Skeletal muscle satellite cell (primary cell): ENCODE results near the gene B3GLCT.
"Not testable (repeated sequence)": the region's sequence is repeated elsewhere in the genome, so short reads cannot be mapped to it uniquely, and the experiment has no call there.

Experiments
- H3K27me3 ChIP-seq: 2 replicates; pipeline ENCODE4 v1.7.0; 2013; ENCODE audit warnings: low read length; ENCODE audit not compliant: control insufficient read depth, insufficient read depth
- H3K36me3 ChIP-seq: 2 replicates; pipeline ENCODE4 v1.7.0; 2013; ENCODE audit warnings: mild to moderate bottlenecking, control low read depth, low read length; ENCODE audit not compliant: insufficient read depth
- H3K4me1 ChIP-seq: 2 replicates; pipeline ENCODE4 v1.7.0; 2013; ENCODE audit warnings: low read length; ENCODE audit not compliant: control insufficient read depth, insufficient read depth
- H3K4me2 ChIP-seq: 2 replicates; pipeline ENCODE4 v1.7.0; 2013; ENCODE audit warnings: mild to moderate bottlenecking, low read length
- H3K4me3 ChIP-seq: 2 replicates; pipeline ENCODE4 v1.7.0; 2013; ENCODE audit warnings: low read length
- H3K9ac ChIP-seq: 2 replicates; pipeline ENCODE4 v1.7.0; 2013; ENCODE audit warnings: mild to moderate bottlenecking, low read depth, low read length, moderate library complexity
- H3K9me3 ChIP-seq: replicated peaks from 2 replicates; pipeline ENCODE4 v1.7.0; 2013; ENCODE audit warnings: mild to moderate bottlenecking, control low read depth, low read length

The B3GLCT gene

DNA sequence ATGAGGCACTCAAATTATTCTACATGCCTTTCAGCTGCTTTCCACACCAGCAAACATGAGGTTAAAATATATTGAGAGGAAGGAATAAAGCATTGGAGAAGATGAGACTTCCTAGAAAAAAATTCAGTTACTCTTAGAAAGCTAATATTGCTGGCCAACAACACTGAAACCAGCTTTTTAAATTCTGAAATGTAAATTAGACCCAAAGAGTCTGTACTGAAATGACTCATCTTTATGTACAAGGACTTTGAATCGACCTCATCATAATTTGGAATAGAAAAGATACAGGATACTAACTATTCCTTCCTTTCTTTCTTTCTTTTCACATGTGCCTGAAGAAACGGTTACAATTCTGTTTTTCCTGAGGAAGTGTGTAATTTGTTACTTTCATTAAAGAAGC, 31.6 kb upstream of the B3GLCT start:
- Histone ChIP-seq H3K9ac (no peak overlapping the region), H3K36me3 (no peaks in the 10 kb centered on the region), H3K4me2 (no peak overlapping the region), H3K27me3 (no peaks in the 10 kb centered on the region), H3K4me1 (peaks cover 15% of the 10 kb centered on the region), H3K4me3 (no peak overlapping the region), H3K9me3 (no peaks in the 10 kb centered on the region)

DNA sequence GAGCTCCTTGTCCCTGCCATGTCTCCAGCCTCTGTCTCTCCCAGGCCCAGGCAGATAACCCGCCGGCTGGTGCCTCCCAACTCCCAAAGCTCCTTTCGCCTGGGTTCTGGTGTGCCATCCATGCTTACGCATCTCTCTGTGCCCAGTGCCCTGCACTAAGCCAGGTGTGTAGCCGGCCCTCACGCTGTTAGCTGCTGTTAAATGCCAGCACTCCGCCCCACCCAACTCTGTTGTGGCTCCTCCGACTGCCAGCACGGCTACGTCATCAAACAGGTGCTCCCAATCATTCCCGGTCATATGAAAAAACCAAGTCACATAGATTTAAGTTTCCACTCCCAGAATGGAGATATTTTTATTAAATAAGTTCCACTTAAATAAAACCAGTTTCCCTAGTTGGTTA, 31.0 kb upstream of the B3GLCT start:
- no peak overlapping the region for H3K4me2 ChIP-seq
- no peaks in the 10 kb centered on the region for H3K27me3 ChIP-seq
- no peak overlapping the region for H3K9ac ChIP-seq
- no peak overlapping the region for H3K4me3 ChIP-seq
- no peaks in the 10 kb centered on the region for H3K9me3 ChIP-seq
- peaks cover 13% of the 10 kb centered on the region for H3K4me1 ChIP-seq
- H3K36me3 ChIP-seq, result no peaks in the 10 kb centered on the region

DNA sequence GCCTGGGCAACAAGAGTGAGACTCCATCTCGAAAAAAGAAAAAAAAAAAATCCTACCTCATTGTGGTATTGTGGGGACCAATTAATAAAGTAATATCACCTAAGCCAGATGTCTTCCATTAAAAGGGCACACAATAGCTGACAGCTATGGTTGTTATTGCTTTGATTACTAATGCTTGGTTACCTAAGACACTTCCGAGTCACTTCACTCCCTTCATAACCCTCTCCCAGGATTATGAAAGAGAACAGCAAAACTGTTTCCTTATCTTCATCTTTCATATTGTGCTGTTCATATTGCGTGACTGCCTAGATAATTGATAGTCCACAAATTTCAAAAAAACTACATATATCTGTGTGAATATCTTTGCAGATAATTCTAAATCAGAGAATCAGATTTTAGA, 27.8 kb upstream of the B3GLCT start:
- H3K4me3 ChIP-seq, result no peak overlapping the region
- peaks cover 13% of the 10 kb centered on the region for H3K4me1 ChIP-seq
- H3K9ac ChIP-seq, result no peak overlapping the region
- H3K36me3 ChIP-seq, result no peaks in the 10 kb centered on the region
- H3K4me2 ChIP-seq, result peak overlapping the region; percentile 38
- no peaks in the 10 kb centered on the region for H3K9me3 ChIP-seq
- no peaks in the 10 kb centered on the region for H3K27me3 ChIP-seq

- Histone ChIP-seq H3K27me3 (no peaks in the 10 kb centered on the region), H3K4me2 (peak overlapping the region; percentile 38), H3K4me3 (no peak overlapping the region), H3K36me3 (no peaks in the 10 kb centered on the region), H3K9me3 (no peaks in the 10 kb centered on the region), H3K9ac (no peak overlapping the region), H3K4me1 (peaks cover 13% of the 10 kb centered on the region)
Observed at GRCh38 chr13:31172535-31172934, 27.2 kb upstream of the B3GLCT start.

DNA sequence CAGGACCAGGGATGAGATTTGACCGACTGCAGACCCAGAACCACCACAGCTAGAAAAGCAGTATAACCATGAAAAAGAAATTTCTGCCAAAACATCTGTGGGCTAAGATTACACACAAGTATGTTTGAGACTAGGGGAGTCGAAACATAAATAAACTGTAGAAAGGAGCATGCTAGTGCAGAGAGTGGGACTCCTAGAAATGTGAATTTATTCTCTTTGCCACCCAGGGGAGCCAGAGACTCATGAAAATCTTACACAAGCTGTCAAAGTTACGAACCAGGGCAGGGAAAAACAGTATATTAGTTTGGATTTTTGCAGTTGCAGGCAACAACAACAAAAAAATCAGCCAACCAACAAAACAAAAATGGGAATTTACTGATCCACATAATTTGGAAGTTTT, 25.8 kb upstream of the B3GLCT start:
- H3K4me1 ChIP-seq, result peaks cover 13% of the 10 kb centered on the region
- H3K4me2 ChIP-seq, result no peak overlapping the region
- no peaks in the 10 kb centered on the region for H3K9me3 ChIP-seq
- no peak overlapping the region for H3K4me3 ChIP-seq
- no peaks in the 10 kb centered on the region for H3K27me3 ChIP-seq
- H3K36me3 ChIP-seq, result no peaks in the 10 kb centered on the region
- no peak overlapping the region for H3K9ac ChIP-seq

- no peak overlapping the region for H3K9ac ChIP-seq
Observed at GRCh38 chr13:31175847-31176532, 23.8 kb upstream of the B3GLCT start.

DNA sequence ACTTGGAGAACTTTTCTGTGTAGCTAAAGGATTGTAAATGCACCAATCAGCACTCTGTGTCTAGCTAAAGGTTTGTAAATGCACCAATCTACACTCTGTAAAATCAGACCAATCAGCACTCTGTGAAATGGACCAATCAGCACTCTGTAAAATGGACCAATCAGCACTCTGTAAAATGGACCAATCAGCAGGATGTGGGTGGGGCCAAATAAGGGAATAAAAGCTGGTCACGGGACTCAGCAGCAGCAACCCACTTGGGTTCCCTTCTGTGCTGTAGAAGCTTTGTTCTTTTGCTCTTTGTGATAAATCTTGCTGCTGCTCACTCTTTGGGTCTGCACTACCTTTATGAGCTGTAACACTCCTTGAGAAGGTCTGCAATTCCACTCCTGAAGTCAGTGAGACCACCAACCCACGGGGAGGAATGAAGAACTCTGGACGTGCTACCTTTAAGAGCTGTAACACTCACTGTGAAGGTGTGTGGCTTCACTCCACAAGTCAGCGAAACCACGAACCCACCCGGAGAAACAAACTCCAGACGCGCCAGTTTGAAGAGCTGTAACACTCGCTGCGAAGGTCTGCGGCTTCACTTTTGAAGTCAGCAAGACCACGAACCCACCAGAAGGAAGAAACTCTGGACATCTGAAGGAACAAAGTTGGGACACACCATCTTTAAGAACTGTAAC, 21.8 kb upstream of the B3GLCT start:
- H3K4me1 ChIP-seq, H3K9ac ChIP-seq, H3K9me3 ChIP-seq, H3K36me3 ChIP-seq, H3K4me2 ChIP-seq, H3K27me3 ChIP-seq, H3K4me3 ChIP-seq: not testable (repeated sequence)

More at GRCh38 chr13:31175847-31176532, 23.8 kb upstream of the B3GLCT start:
- no peak overlapping the region for H3K4me3 ChIP-seq
- no peaks in the 10 kb centered on the region for H3K27me3 ChIP-seq
- no peak overlapping the region for H3K4me2 ChIP-seq
- no peaks in the 10 kb centered on the region for H3K36me3 ChIP-seq
- peaks cover 13% of the 10 kb centered on the region for H3K4me1 ChIP-seq
- H3K9me3 ChIP-seq, result no peaks in the 10 kb centered on the region

- Histone ChIP-seq H3K9me3 (no peaks in the 10 kb centered on the region), H3K4me1 (no peaks in the 10 kb centered on the region), H3K4me3 (no peak overlapping the region), H3K36me3 (no peaks in the 10 kb centered on the region), H3K4me2 (no peak overlapping the region), H3K27me3 (no peaks in the 10 kb centered on the region), H3K9ac (no peak overlapping the region)
Observed at GRCh38 chr13:31179241-31179640, 20.5 kb upstream of the B3GLCT start.

GRCh38 chr13:31179754-31180153, 20.0 kb upstream of the B3GLCT start:
- H3K27me3 ChIP-seq, result no peaks in the 10 kb centered on the region
- no peak overlapping the region for H3K4me2 ChIP-seq
- H3K4me3 ChIP-seq, result no peak overlapping the region
- H3K9ac ChIP-seq, result no peak overlapping the region
- no peaks in the 10 kb centered on the region for H3K9me3 ChIP-seq
- H3K4me1 ChIP-seq, result no peaks in the 10 kb centered on the region
- H3K36me3 ChIP-seq, result no peaks in the 10 kb centered on the region

DNA sequence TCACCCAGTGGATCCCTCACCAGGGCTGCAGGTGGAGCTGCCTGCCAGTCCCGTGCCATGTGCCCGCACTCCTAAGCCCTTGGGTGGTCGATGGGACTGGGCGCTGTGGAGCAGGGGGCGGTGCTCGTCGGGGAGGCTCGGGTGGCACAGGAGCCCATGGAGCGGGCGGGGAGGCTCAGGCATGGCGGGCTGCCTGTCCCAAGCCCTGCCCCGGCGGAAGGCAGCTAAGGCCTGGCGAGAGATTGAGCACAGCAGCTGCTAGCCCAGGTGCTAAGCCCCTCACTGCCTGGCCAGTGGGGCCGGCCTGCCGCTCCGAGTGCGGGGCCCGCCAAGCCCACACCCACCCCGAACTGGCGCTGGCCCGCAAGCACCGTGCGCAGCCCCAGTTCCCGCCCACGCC, 16.8 kb upstream of the B3GLCT start:
- Histone ChIP-seq H3K9ac (no peak overlapping the region), H3K4me3 (no peak overlapping the region), H3K4me2 (no peak overlapping the region), H3K4me1 (no peaks in the 10 kb centered on the region), H3K36me3 (no peaks in the 10 kb centered on the region), H3K27me3 (peaks cover 3% of the 10 kb centered on the region), H3K9me3 (no peaks in the 10 kb centered on the region)

- no peak overlapping the region for H3K4me3 ChIP-seq
- no peaks in the 10 kb centered on the region for H3K4me1 ChIP-seq
- no peak overlapping the region for H3K4me2 ChIP-seq
- no peaks in the 10 kb centered on the region for H3K9me3 ChIP-seq
- H3K27me3 ChIP-seq, result peaks cover 5% of the 10 kb centered on the region
- H3K36me3 ChIP-seq, result no peaks in the 10 kb centered on the region
- H3K9ac ChIP-seq, result no peak overlapping the region
Observed at GRCh38 chr13:31184451-31184850, 15.3 kb upstream of the B3GLCT start.
